NCI-H187 (cell line): Measurements from ENCODE around the gene CDH4.

Experiments
- DNase-seq, 2 experiments: peaks; one replicate each; lab custom pipeline; 2025; lab: John Stamatoyannopoulos, UW

Gene CDH4

GRCh38 chr20:61791995-61792394, 539.9 kb downstream of the CDH4 start:
- DNase-seq = no peak

- DNase-seq = no peak
These were observed 543.9 kb downstream of the CDH4 start for GRCh38 chr20:61795669-61796630.

GRCh38 chr20:61796738-61797137, 544.7 kb downstream of the CDH4 start:
- no peak for DNase-seq

GRCh38 chr20:61797200-61797599, 545.1 kb downstream of the CDH4 start:
- DNase-seq = no peak

GRCh38 chr20:61797971-61798411, 545.9 kb downstream of the CDH4 start:
- DNase-seq = no peak

GRCh38 chr20:61798632-61799031, 546.6 kb downstream of the CDH4 start:
- no peak for DNase-seq

GRCh38 chr20:61799394-61799923, 547.4 kb downstream of the CDH4 start:
- no peak for DNase-seq

- DNase-seq = no peak
These were observed 547.9 kb downstream of the CDH4 start for GRCh38 chr20:61799928-61800327.

- no peak for DNase-seq
These were observed 548.5 kb downstream of the CDH4 start for GRCh38 chr20:61800359-61801064.

GRCh38 chr20:61801065-61801360, 549.0 kb downstream of the CDH4 start:
- no peak for DNase-seq

GRCh38 chr20:61801428-61801827, 549.4 kb downstream of the CDH4 start:
- DNase-seq = no peak

GRCh38 chr20:61801857-61802442, 549.9 kb downstream of the CDH4 start:
- DNase-seq = no peak

GRCh38 chr20:61802721-61803311, 550.8 kb downstream of the CDH4 start:
- no peak for DNase-seq

GRCh38 chr20:61803416-61803914, 551.4 kb downstream of the CDH4 start:
- no peak for DNase-seq

GRCh38 chr20:61803915-61804751, 552.1 kb downstream of the CDH4 start:
- DNase-seq = no peak

GRCh38 chr20:61804752-61805295, 552.8 kb downstream of the CDH4 start:
- DNase-seq = no peak

GRCh38 chr20:61805365-61805764, 553.3 kb downstream of the CDH4 start:
- DNase-seq = no peak

- no peak for DNase-seq
These were observed 553.7 kb downstream of the CDH4 start for GRCh38 chr20:61805781-61806180.

GRCh38 chr20:61806314-61806713, 554.3 kb downstream of the CDH4 start:
- no peak for DNase-seq

GRCh38 chr20:61806995-61807394, 554.9 kb downstream of the CDH4 start:
- DNase-seq = no peak
